Dermis microvascular lymphatic vessel endothelial cell (primary cell): ENCODE data around the gene SMIM41. TPM values are rescaled to one million over a fixed set of nuclear protein-coding genes. Genes with fewer than 3 reads are reported as not detected.

Source experiments
- DNase-seq, 2 donors: peaks; one replicate each; pipeline versions ENCODE4 v3.0.0 to v3.0.0-alpha.2; 2010; ENCODE audit warnings: low read depth in 2 of 2
- total RNA-seq: library from RNA; depleted of rRNA; stranded (reverse); fragments of >200 nt; gene quantifications from 2 replicates; pipeline ENCODE4 v1.2.1, GENCODE V29; 2014

Gene SMIM41
- total RNA-seq, 1 donor from 2014 or later: under 0.01 TPM

GRCh38 chr12:52120951-52121823 lies 41.7 kb downstream of the SMIM41 start:
- no peak for DNase-seq

- peak in 1 of 2 donors; percentile 58 for DNase-seq
These were observed 42.5 kb downstream of the SMIM41 start for GRCh38 chr12:52121824-52122539.

- DNase-seq: no peak
These were observed 43.0 kb downstream of the SMIM41 start for GRCh38 chr12:52122540-52122871.

GRCh38 chr12:52122904-52123303 lies 43.4 kb downstream of the SMIM41 start:
- no peak for DNase-seq

GRCh38 chr12:52123487-52124186 lies 44.1 kb downstream of the SMIM41 start:
- DNase-seq: no peak

GRCh38 chr12:52125476-52125900 lies 46.0 kb downstream of the SMIM41 start:
- no peak for DNase-seq

- no peak for DNase-seq
These were observed 46.6 kb downstream of the SMIM41 start for GRCh38 chr12:52126050-52126604.

- peak in 1 of 2 donors; percentile 96 for DNase-seq
These were observed 47.4 kb downstream of the SMIM41 start for GRCh38 chr12:52126605-52127578.

- peak in 1 of 2 donors; percentile 85 for DNase-seq
These were observed 48.4 kb downstream of the SMIM41 start for GRCh38 chr12:52127683-52128450.

- DNase-seq: no peak
These were observed 51.2 kb downstream of the SMIM41 start for GRCh38 chr12:52130711-52131110.

- no peak for DNase-seq
These were observed 53.3 kb downstream of the SMIM41 start for GRCh38 chr12:52132754-52133161.

GRCh38 chr12:52137746-52138145 lies 58.2 kb downstream of the SMIM41 start:
- no peak for DNase-seq

- no peak for DNase-seq
These were observed 59.6 kb downstream of the SMIM41 start for GRCh38 chr12:52139147-52139546.

- DNase-seq: no peak
These were observed 60.1 kb downstream of the SMIM41 start for GRCh38 chr12:52139579-52140062.

- no peak for DNase-seq
These were observed 61.8 kb downstream of the SMIM41 start for GRCh38 chr12:52141306-52141705.

- no peak for DNase-seq
These were observed 62.4 kb downstream of the SMIM41 start for GRCh38 chr12:52141875-52142274.

GRCh38 chr12:52142431-52142830 lies 62.9 kb downstream of the SMIM41 start:
- DNase-seq: no peak

- no peak for DNase-seq
These were observed 65.2 kb downstream of the SMIM41 start for GRCh38 chr12:52144512-52145227.
